ENCODE data around the gene MAN2C1.

DNA sequence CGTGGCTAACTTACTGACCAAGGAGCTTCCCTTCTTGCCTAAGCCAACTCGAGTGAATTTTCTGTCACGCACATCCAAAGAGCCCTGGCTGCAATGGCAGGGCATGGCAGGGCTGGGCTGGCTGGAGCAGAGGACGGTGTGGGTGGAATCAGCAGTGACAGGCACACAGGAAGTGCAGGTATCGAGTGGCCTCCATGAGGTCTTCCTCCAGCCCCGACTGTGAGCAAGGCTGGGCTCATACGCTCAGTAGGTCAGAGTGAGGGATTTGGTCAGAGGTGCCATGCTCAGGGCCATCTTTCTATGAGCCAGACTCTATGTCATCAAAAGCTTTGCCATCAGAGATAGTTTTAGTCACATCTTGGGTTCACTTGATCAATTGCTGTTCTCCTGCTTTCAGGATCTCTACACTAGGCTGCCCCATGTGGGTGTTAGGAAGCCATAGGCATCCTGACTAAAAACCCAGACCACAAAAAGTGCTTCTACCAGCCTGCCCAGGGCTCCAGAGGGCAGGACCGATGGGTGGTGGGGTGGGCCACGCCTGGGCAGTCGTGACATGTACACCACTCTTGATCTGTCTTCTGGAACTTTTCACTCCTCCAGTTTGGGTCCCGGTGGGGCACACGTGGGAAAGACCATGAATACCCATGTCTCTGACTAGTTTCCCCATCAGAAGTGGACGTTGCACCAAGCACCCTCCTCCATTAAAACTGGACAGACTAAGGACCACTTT lies 55.1 kb downstream of the MAN2C1 start:
- TF ChIP-seq POLR2A (IDR thresholded peaks at IDR 0.05; ENCODE audit: low read depth, low read length) (no peak), POLR2AphosphoS5 (IDR thresholded peaks at IDR 0.05; ENCODE audit: low read depth, low read length) (no peak), TAF1 (IDR thresholded peaks at IDR 0.05; ENCODE audit: borderline replicate concordance, low read depth, low read length) (no peak)

Measured in GM12892 (cell line).